ENCODE measurements around the gene ST3GAL3.

ST3GAL3 gene

DNA sequence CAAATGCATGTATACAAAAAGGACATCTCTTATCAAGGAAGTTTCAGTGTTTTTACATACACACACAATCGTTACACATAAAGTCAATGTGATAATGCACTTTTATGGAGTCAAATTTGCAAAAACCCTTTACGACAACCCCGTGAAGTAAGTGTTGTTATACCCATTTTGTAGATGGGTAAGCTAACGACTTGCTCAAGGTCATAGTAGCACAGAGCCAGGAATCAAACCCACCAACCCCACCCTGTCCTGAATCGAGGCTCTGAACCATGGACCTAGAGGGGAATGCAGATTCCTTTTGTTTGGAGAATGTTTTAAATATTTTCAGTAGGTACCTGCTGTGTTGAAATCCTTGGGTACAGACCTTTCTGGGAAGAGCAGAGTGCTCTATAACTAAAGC, 148.9 kb downstream of the ST3GAL3 start:
- Histone ChIP-seq H2BK120ac (ENCODE audit: low read depth, low read length) (no peak overlapping the region), H2AK5ac (ENCODE audit: low read length) (no peak overlapping the region), H3K4me1 (ENCODE audit: control insufficient read depth, low read depth, low read length) (peaks cover 3% of the 10 kb centered on the region), H3K56ac (ENCODE audit: low read length) (no peak overlapping the region), H3K79me1 (ENCODE audit: low read length) (no peaks in the 10 kb centered on the region), H3K4ac (ENCODE audit: low read depth, low read length) (no peak overlapping the region), H4K5ac (ENCODE audit: low read length) (no peak overlapping the region), H3K4me2 (ENCODE audit: low read length) (no peak overlapping the region), H3K18ac (ENCODE audit: low read length) (no peak overlapping the region), H3K27me3 (ENCODE audit: insufficient read depth, low read length, poor library complexity) (no peaks in the 10 kb centered on the region), H3K4me3 (ENCODE audit: low read length) (no peak overlapping the region), H3K27ac (ENCODE audit: low read depth, low read length) (no peak overlapping the region), H4K8ac (ENCODE audit: low read depth, low read length) (no peak overlapping the region), H3K36me3 (ENCODE audit: control insufficient read depth, insufficient read depth, low read length) (no peaks in the 10 kb centered on the region), H2BK5ac (ENCODE audit: low read length) (no peak overlapping the region), H2BK15ac (replicated peaks; ENCODE audit: low read depth) (no peak overlapping the region), H3K9ac (ENCODE audit: low read length) (no peak overlapping the region), H3K79me2 (ENCODE audit: control insufficient read depth, insufficient read depth, low read length) (no peaks in the 10 kb centered on the region), H3K23ac (ENCODE audit: low read length) (no peak overlapping the region)
- no peak for DNase-seq
- WGBS (ENCODE audit: extremely low coverage, insufficient coverage, low lambda C conversion rate): no CpG with 5 or more reads among the region's 5 CpGs

DNA sequence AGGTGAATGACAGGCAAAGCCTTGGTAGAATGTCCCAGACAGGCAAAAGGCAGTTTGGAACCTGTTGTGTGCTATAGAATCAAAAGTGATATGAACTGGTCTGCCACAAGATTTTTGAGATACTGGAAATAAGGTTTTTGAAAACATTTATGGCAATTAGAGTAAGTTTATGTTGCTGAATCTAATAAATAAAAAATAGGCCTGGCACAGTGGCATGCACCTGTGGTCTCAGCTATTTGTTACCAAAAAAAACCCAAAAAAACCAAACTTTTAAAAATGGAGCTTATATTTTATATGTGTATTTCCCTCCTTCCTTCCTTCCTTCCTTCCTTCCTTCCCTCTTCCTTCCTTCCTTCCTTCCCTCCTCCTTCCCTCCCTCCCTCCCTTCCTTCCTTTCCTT, 149.8 kb downstream of the ST3GAL3 start:
- DNase-seq: no peak
- H2AK5ac ChIP-seq (ENCODE audit: low read length): no peak overlapping the region
- no peak overlapping the region for H3K18ac ChIP-seq (ENCODE audit: low read length)

DNA sequence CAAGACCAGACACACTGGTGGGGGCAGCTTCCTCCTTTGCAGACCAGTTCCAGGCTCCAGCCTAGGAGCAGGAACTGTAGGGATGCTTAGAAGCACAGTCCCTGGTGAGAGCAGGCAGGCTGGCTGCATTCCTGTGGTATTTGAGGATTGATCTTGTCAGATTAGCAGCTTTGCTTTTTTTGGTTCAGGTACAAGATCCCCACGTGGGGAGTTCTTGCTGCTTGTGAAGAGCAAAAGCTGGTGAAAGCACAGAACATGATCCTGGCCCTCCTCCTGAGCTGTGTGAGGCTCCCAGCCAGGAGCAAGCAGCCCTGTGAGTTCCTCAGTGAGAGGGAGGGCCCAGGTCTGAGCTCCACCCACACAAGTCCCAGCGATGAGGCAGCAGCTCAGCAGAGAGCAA, 151.0 kb downstream of the ST3GAL3 start:
- Histone ChIP-seq H4K5ac (ENCODE audit: low read length) (no peak overlapping the region), H3K36me3 (ENCODE audit: control insufficient read depth, insufficient read depth, low read length) (no peaks in the 10 kb centered on the region), H3K18ac (ENCODE audit: low read length) (no peak overlapping the region), H2BK120ac (ENCODE audit: low read depth, low read length) (no peak overlapping the region), H3K56ac (ENCODE audit: low read length) (no peak overlapping the region), H3K79me1 (ENCODE audit: low read length) (no peaks in the 10 kb centered on the region), H3K4me1 (ENCODE audit: control insufficient read depth, low read depth, low read length) (peaks cover 3% of the 10 kb centered on the region), H3K4me3 (ENCODE audit: low read length) (no peak overlapping the region), H3K27ac (ENCODE audit: low read depth, low read length) (no peak overlapping the region), H2BK5ac (ENCODE audit: low read length) (no peak overlapping the region), H3K27me3 (ENCODE audit: insufficient read depth, low read length, poor library complexity) (no peaks in the 10 kb centered on the region), H3K4ac (ENCODE audit: low read depth, low read length) (no peak overlapping the region), H3K9ac (ENCODE audit: low read length) (no peak overlapping the region), H2AK5ac (ENCODE audit: low read length) (no peak overlapping the region), H2BK15ac (replicated peaks; ENCODE audit: low read depth) (no peak overlapping the region), H3K4me2 (ENCODE audit: low read length) (no peak overlapping the region), H3K23ac (ENCODE audit: low read length) (no peak overlapping the region), H4K8ac (ENCODE audit: low read depth, low read length) (no peak overlapping the region), H3K79me2 (ENCODE audit: control insufficient read depth, insufficient read depth, low read length) (no peaks in the 10 kb centered on the region)
- peak; percentile 99 for DNase-seq
- WGBS (ENCODE audit: extremely low coverage, insufficient coverage, low lambda C conversion rate): no CpG with 5 or more reads among the region's 2 CpGs

More for the DNA sequence above, 149.8 kb downstream of the ST3GAL3 start:
- Histone ChIP-seq H2BK15ac (replicated peaks; ENCODE audit: low read depth) (no peak overlapping the region), H3K4me1 (ENCODE audit: control insufficient read depth, low read depth, low read length) (peaks cover 3% of the 10 kb centered on the region), H3K9ac (ENCODE audit: low read length) (no peak overlapping the region), H2BK5ac (ENCODE audit: low read length) (no peak overlapping the region), H3K79me1 (ENCODE audit: low read length) (no peaks in the 10 kb centered on the region), H3K4me3 (ENCODE audit: low read length) (no peak overlapping the region), H3K56ac (ENCODE audit: low read length) (no peak overlapping the region), H3K27me3 (ENCODE audit: insufficient read depth, low read length, poor library complexity) (no peaks in the 10 kb centered on the region), H3K79me2 (ENCODE audit: control insufficient read depth, insufficient read depth, low read length) (no peaks in the 10 kb centered on the region), H3K4me2 (ENCODE audit: low read length) (no peak overlapping the region), H4K5ac (ENCODE audit: low read length) (no peak overlapping the region), H3K27ac (ENCODE audit: low read depth, low read length) (no peak overlapping the region), H2BK120ac (ENCODE audit: low read depth, low read length) (no peak overlapping the region), H4K8ac (ENCODE audit: low read depth, low read length) (no peak overlapping the region), H3K36me3 (ENCODE audit: control insufficient read depth, insufficient read depth, low read length) (no peaks in the 10 kb centered on the region), H3K4ac (ENCODE audit: low read depth, low read length) (no peak overlapping the region), H3K23ac (ENCODE audit: low read length) (no peak overlapping the region)

DNA sequence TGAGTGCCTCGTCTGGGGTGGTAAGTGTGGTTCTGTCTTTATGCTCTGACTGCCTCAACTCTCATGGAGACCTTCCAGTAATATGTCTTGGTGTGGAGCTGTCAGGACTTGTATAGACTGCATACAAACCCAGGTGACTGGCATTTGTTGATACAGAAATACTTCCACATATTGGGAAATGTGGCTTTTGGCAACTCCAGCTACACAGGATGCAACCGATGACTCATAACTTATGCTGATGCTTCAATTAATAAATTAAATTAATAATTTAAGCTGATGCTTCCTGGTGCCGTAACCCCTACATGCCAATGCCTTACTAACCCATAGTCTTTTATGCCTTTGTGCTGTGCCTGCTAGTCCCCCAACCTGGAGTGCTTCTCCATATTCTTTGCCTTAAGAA, 154.0 kb downstream of the ST3GAL3 start:
- no peak overlapping the region for H3K9ac ChIP-seq (ENCODE audit: low read length)
- WGBS (ENCODE audit: extremely low coverage, insufficient coverage, low lambda C conversion rate): no CpG with 5 or more reads among the region's 3 CpGs
- no peak for DNase-seq
- H2AK5ac ChIP-seq (ENCODE audit: low read length): no peak overlapping the region
- no peaks in the 10 kb centered on the region for H3K79me1 ChIP-seq (ENCODE audit: low read length)
- no peaks in the 10 kb centered on the region for H3K27me3 ChIP-seq (ENCODE audit: insufficient read depth, low read length, poor library complexity)
- H3K36me3 ChIP-seq (ENCODE audit: control insufficient read depth, insufficient read depth, low read length): no peaks in the 10 kb centered on the region
- H3K79me2 ChIP-seq (ENCODE audit: control insufficient read depth, insufficient read depth, low read length): no peaks in the 10 kb centered on the region
- no peak overlapping the region for H4K8ac ChIP-seq (ENCODE audit: low read depth, low read length)
- no peak overlapping the region for H2BK120ac ChIP-seq (ENCODE audit: low read depth, low read length)
- H3K18ac ChIP-seq (ENCODE audit: low read length): no peak overlapping the region
- no peak overlapping the region for H3K56ac ChIP-seq (ENCODE audit: low read length)
- no peak overlapping the region for H2BK5ac ChIP-seq (ENCODE audit: low read length)
- no peak overlapping the region for H2BK15ac ChIP-seq (replicated peaks; ENCODE audit: low read depth)
- peaks cover 3% of the 10 kb centered on the region for H3K4me1 ChIP-seq (ENCODE audit: control insufficient read depth, low read depth, low read length)
- H4K5ac ChIP-seq (ENCODE audit: low read length): no peak overlapping the region
- H3K4ac ChIP-seq (ENCODE audit: low read depth, low read length): no peak overlapping the region
- H3K4me3 ChIP-seq (ENCODE audit: low read length): no peak overlapping the region
- no peak overlapping the region for H3K27ac ChIP-seq (ENCODE audit: low read depth, low read length)
- no peak overlapping the region for H3K4me2 ChIP-seq (ENCODE audit: low read length)
- no peak overlapping the region for H3K23ac ChIP-seq (ENCODE audit: low read length)

DNA sequence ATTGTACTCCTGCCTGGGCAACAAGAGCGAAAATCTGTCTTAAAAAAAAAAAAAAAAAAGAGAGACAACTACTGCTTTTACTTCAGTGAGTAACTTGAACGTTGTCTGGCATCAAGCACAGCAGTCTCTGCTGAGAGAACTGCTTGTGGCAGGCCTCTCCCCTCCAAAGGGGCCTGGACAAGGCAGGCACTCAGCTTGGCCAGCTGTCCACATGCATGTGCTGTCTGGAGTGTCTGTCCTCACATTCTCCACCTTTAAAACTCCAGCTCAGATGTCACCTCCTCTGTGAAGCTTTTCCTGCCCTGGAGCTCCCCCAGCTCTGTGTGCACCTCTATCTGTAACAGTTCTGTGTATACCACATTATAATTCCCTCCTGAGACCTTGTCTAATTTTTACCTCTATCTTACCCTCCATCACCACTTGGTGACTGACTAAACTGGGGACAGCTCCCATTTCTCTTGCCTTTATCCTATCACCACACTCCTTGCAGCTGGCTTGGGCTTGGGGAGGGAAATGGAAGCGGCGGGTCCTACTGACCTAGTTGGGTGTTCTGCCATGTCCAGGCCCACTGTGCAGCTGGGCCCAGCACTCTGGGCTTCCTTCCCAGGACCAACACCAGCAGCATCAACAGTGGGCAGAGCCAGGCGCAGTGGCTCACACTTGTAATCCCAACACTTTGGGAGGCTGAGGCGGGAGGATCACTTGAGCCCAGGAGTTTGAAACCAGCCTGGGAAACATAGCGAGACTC, 154.8 kb downstream of the ST3GAL3 start:
- Histone ChIP-seq H2BK120ac (ENCODE audit: low read depth, low read length) (no peak overlapping the region), H3K79me1 (ENCODE audit: low read length) (no peaks in the 10 kb centered on the region), H2AK5ac (ENCODE audit: low read length) (no peak overlapping the region), H3K56ac (ENCODE audit: low read length) (no peak overlapping the region), H2BK15ac (replicated peaks; ENCODE audit: low read depth) (no peak overlapping the region), H3K4me1 (ENCODE audit: control insufficient read depth, low read depth, low read length) (peaks cover 3% of the 10 kb centered on the region), H4K8ac (ENCODE audit: low read depth, low read length) (no peak overlapping the region), H3K9ac (ENCODE audit: low read length) (no peak overlapping the region), H3K23ac (ENCODE audit: low read length) (no peak overlapping the region), H2BK5ac (ENCODE audit: low read length) (no peak overlapping the region), H4K5ac (ENCODE audit: low read length) (no peak overlapping the region), H3K27ac (ENCODE audit: low read depth, low read length) (no peak overlapping the region), H3K4ac (ENCODE audit: low read depth, low read length) (no peak overlapping the region), H3K36me3 (ENCODE audit: control insufficient read depth, insufficient read depth, low read length) (no peaks in the 10 kb centered on the region), H3K79me2 (ENCODE audit: control insufficient read depth, insufficient read depth, low read length) (no peaks in the 10 kb centered on the region), H3K4me2 (ENCODE audit: low read length) (no peak overlapping the region), H3K27me3 (ENCODE audit: insufficient read depth, low read length, poor library complexity) (no peaks in the 10 kb centered on the region), H3K4me3 (ENCODE audit: low read length) (no peak overlapping the region), H3K18ac (ENCODE audit: low read length) (no peak overlapping the region)
- no CpG with 5 or more reads among the region's 7 CpGs for WGBS (ENCODE audit: extremely low coverage, insufficient coverage, low lambda C conversion rate)
- DNase-seq: no peak
